Fibroblast of the conjunctiva (primary cell): Measurements from ENCODE around the gene CHMP6.
A peak's percentile ranks its signal among the peaks of the same experiment; 100 is the strongest.

Experiments
- DNase-seq: peaks from one replicate; pipeline ENCODE4 v3.0.0-alpha.2; 2010; ENCODE audit warnings: low read depth

CHMP6 gene

GRCh38 chr17:80992077-80992947 is 671 bp downstream of the CHMP6 start:
- no peak for DNase-seq

- no peak for DNase-seq
Measured at GRCh38 chr17:80992948-80993624, 1.4 kb downstream of the CHMP6 start.

- no peak for DNase-seq
Measured at GRCh38 chr17:80995131-80995530, 3.5 kb downstream of the CHMP6 start.

GRCh38 chr17:80996422-80997305 is 5.0 kb downstream of the CHMP6 start:
- DNase-seq = no peak

- DNase-seq = no peak
Measured at GRCh38 chr17:80997424-80998117, 5.9 kb downstream of the CHMP6 start.

- DNase-seq = no peak
Measured at GRCh38 chr17:80998118-80998747, 6.6 kb downstream of the CHMP6 start.

- no peak for DNase-seq
Measured at GRCh38 chr17:80998748-80999535, 7.3 kb downstream of the CHMP6 start.

- DNase-seq = no peak
Measured at GRCh38 chr17:80999536-81000333, 8.1 kb downstream of the CHMP6 start.

- no peak for DNase-seq
Measured at GRCh38 chr17:81000334-81000630, 8.6 kb downstream of the CHMP6 start.

GRCh38 chr17:81000631-81001357 is 9.2 kb downstream of the CHMP6 start:
- no peak for DNase-seq

GRCh38 chr17:81002013-81002384 is 10.4 kb downstream of the CHMP6 start:
- no peak for DNase-seq

- DNase-seq = peak; percentile 55
Measured at GRCh38 chr17:81002409-81003361, 11.0 kb downstream of the CHMP6 start.

- DNase-seq = no peak
Measured at GRCh38 chr17:81003711-81004475, 12.3 kb downstream of the CHMP6 start.

GRCh38 chr17:81006891-81007290 is 15.2 kb downstream of the CHMP6 start:
- DNase-seq = no peak

GRCh38 chr17:81008140-81008539 is 16.5 kb downstream of the CHMP6 start:
- no peak for DNase-seq

GRCh38 chr17:81009136-81009535 is 17.5 kb downstream of the CHMP6 start:
- DNase-seq = no peak

- DNase-seq = no peak
Measured at GRCh38 chr17:81010935-81011334, 19.3 kb downstream of the CHMP6 start.
